ENCODE results near the gene KCTD8.
A peak's percentile ranks its signal among the peaks of the same experiment; 100 is the strongest.

The KCTD8 gene

DNA sequence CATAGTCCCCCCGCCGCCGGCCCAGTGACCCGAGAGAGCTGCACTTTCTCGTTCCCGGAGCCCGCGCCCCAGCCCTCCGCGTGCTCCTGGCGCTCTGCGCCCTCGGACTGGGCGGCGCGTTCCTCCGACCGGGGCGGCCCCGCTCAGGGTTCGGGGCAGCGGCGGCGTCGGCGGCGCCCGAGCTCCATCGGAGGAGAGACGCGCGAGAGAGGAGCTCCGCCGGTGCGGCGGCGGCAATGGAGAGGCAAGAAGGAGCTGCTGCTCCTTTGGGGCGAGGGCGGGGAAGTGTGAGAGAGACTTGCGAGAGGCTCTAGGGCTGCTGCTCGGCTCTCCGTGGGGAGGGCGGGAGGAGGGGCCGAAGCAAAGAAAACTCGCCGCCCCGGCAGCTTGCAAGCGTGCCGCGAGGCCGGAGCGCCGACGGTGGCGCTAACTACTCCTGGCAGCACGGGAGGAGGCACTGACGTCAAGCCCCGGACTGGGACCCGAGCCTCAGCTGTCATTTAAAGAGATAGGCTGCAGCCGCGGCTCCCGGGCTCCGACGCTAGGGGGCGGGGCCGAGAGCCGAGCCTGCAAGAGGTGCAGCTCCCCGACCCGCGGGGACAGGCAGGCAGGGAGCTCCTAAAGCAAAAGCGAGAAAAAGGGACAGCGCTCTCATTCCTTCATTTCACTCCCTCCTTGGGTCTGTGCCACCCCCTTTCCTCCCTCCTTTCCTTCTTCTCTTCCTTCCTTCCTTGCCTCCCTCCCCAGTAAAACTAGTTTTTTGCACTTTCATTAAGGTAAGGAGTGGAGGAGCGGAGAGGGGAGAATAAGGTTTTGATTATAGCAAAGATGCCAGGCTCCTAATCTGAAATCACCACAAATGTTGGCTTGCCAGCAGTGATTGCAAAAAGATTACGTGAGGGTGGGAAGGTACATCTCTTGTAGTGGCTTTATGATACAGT, at the start of gene KCTD8:
Gene KCTD8 (minus strand): TSS at position 289 of the 941 bp plus-strand sequence.
- intact Hi-C loops (cut with DNase I) = loop anchor here (5.0 kb wide), 1 partner anchor 44 kb away; no protein-coding TSS in a partner anchor
- peak; percentile 89 to 99 (median 96) for DNase-seq

DNA sequence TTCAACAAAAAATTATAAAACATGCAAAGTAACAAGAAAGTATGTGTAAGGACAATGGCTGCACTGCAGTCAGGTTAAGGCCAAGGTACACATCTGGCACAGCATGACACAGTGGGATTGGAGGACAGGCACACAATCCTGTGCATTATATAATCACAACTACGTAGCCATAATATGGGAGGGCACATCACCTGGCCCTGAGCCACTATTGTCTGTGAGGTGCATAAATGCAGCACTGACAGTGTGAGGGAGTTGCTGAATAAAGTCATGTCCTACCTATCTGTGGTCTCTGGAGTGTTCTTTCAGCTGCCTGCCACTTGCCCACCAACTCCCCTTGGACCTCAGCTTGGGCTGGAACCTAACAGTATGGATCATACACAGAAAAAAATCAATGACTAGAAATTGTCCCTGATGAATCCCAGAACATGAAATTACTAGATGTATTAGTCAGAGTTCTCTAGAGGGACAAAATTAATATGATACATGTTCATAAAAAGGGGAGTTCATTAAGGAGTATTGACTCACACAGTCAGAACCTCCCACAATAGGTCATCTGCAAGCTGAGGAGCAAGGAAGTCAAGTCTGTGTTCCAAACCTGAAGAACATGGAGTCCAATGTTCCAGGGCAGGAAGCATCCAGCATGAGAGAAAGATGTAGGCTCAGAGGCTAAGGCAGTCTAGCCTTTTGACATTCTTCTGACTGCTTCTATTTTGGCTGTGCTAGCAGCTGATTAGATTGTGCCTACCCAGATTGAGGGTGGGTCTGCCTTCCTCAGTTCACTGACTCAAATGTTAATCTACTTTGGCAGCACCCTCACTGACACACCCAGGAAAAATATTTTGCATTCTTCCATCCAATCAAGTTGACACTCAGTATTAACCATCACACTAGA, 46.4 kb upstream of the KCTD8 start:
- no peak for DNase-seq
- intact Hi-C loops (cut with DNase I) = loop anchor here (5.0 kb wide), 1 partner anchor 48 kb away; the partner anchor contains the start of gene KCTD8

DNA sequence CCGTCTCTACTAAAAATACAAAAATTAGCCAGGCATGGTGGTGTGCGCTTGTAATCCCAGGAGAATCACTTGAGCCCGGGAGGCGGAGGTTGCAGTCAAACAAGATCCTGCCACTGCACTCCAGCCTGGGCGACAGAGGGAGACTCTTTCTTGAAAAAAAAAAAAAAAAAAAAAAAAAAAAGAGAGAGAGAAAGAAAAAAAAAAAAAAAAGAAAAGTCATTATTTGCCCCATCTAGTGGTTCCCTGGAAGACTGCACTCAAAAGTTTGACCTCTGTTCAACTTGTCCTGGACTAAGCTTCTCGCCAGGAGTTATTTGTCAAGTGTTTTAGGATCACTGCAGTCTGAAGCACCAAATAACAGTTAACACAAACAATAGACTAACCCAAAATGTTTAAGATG, 45.3 kb upstream of the KCTD8 start:
- no peak for DNase-seq
- intact Hi-C loops (cut with DNase I) = loop anchor here (5.0 kb wide), 1 partner anchor 47 kb away; the partner anchor contains the start of gene KCTD8

DNA sequence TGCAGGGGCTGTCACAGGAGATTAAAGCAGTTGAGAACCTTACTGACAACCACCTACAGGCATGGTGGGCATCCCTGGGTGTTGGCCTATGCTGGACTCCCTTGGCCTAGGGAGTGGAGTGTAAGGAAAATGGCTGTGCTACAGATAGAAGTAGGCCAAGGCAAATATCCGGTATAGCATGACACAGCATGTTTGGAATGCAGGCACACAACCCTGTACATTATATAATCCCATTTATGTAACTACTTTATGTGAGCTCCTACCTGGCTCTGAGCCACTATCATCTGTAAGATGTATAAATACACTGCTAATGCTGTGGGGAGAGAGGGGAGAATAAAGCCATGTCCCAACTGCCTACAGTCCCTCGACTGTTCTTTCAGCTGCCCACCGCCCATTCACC, 38.7 kb upstream of the KCTD8 start:
- intact Hi-C loops (cut with DNase I) = no loop called here

DNA sequence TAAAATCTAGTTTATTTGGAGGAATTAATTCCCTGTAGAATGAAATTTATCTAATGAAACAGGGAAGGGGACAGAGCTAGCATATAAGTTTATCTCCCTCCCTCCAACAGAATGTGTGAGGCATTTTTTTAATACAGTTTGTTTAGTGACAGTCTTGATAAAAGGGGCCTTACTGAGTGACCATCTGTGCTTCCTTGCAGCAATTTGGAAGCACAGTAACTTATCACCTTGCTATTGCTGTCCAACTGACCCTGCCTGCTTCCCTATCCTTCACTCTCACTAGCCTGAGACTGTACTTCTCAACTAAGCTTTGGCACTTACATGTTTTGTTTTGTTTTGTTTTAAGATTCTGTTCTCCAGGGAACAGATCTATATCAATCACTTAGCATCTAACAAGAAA, 31.1 kb upstream of the KCTD8 start:
- DNase-seq = no peak
- intact Hi-C loops (cut with DNase I) = no loop called here

More for the DNA sequence above, 38.7 kb upstream of the KCTD8 start:
- no peak for DNase-seq

DNA sequence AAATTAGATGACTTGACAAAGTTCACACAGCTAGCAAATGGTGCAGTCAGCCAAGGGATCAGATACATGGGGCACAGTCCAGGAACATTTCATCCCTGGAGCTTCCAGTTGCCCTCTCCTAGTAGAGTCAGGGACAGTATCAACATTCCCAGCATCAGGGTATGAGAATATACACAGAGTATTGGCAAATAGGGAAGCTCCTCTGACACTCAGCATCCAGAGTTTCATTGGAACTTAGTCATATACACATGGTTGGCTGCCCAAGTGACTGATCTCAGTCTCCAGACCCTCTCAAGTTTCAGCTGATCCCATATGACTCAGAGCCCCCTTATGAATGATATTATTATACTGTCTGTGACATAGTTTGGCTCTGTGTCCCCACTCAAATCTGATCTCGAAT, 13.7 kb upstream of the KCTD8 start:
- DNase-seq = no peak
- intact Hi-C loops (cut with DNase I) = no loop called here

DNA sequence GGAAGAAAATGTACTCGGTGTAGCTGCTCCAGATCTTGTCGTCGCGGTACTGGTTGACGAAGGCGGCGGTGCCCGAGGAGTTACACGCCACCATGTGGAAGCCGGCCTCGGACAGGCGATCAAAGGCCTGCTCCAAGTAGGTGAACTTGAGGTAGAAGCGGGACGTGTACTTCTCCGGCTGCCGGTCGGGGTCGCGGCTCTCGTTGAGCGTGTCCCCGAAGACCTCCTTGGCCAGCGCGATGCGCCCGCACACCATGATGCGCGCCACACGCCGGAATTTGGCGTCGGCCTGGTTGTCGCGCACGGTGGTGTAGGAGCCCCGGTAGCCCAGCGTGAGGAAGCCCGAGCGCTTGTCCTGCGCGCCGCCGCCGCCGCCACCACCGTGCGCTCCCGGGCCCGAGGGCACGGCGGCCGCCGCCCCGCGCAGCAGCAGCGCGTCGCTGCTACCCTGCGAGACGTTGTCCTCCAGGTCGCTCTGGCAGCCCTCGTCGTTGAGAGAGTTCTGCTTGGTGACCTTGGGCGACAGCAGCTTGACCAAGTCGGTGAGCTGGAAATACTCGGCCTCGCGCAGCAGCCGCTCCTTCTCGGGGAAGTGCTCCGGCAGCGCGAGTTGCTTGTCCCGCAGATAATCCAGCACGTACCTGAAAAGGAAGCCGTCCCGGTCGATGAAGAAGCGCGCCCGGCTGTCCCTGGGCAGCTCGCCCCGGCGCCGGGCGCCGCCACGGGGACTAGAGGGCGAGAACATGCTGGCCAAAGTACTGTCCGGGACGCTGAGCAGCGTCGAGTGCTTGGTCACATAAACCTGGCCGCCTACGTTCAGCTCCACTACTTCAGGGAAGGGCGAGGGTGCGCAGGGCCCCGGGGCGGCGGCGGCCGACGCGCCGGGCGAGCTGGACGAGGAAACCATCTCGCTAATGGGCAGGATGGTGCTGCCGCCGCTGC, 775 bp downstream of the KCTD8 start:
- intact Hi-C loops (cut with DNase I) = loop anchor here (5.0 kb wide), 1 partner anchor 44 kb away; no protein-coding TSS in a partner anchor
- peak; percentile 41 to 95 (median 66) for DNase-seq

DNA sequence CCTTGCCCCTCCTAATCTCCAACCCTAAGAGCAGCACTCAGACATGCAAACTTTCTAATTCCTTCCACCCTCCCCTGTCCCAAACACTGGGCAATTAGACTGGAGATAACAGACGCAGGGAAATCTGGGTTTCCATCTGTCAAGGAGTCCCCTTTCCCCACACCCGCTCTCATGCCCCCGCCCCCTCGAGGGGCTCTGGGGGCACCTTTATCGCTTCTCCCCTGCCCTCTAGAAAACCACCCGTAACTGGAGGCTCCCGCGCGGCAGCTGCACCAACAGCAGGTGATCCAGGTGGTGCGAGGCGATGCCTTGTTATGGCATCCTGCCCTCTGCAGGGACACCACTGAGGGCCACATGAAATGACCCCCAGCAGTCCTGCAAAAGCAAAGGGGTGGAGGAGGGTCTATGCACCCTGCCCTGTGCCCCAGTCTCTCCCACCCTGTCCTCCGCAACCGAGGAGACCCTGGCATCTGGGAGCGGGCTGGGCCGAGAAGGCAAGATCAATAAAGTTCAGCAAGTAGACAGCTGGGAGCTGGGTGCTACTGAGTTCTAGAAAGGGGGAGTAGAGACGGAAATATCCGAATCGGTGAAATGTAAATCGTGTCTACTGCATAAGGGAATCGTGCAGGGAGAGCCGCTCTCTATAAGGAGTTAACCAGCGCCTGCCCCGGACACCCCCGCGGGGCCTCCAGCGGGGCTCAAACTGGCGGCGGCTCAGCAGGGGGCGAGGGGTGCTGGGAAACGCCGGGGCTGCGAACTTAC, 1.6 kb downstream of the KCTD8 start:
- peak in 6 of 10 donors; percentile 8 to 71 (median 42) for DNase-seq
- intact Hi-C loops (cut with DNase I) = loop anchor here (5.0 kb wide), 1 partner anchor 45 kb away; no protein-coding TSS in a partner anchor

DNA sequence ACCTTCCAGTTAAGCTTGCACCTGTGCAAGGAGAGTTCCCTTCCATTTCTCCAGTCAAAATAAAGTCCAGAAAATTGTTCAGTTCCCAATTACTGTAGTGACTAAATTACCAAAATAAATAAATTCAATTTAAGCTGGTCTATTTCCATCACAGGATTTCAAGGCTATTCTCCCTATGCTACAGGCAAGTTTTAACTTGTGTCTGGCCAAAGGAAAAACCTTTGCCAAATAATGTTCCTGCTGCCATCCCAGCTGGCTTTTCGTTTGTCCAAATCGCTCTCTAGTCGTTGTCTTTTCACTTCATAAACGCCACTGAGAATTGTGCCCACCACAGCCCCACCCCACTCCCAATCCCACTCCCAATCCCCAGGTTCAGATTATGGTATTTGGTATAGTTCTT, 2.4 kb downstream of the KCTD8 start:
- intact Hi-C loops (cut with DNase I) = loop anchor here (5.0 kb wide), 1 partner anchor 46 kb away; no protein-coding TSS in a partner anchor
- peak in 3 of 10 donors; percentile 7 to 21 (median 16) for DNase-seq

DNA sequence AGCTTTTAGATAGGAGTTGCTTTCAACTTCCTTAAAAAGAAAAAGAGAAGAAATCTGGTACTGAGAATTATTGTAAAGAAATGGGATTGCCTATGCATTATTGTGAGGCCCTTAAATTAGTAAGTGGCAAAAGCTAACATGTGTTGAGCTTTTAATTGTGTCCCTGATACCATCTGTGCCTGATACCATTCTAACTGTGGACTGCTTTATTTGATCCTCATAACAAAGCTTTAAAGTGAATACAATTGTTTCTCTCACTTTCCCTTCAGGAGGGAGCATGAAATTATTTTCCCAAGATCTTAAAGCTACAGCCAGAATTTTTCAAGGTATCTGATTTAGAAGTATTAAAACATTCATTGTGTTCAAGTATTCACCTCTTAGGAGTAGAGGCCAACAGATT, 9.9 kb downstream of the KCTD8 start:
- DNase-seq = no peak
- intact Hi-C loops (cut with DNase I) = no loop called here

DNA sequence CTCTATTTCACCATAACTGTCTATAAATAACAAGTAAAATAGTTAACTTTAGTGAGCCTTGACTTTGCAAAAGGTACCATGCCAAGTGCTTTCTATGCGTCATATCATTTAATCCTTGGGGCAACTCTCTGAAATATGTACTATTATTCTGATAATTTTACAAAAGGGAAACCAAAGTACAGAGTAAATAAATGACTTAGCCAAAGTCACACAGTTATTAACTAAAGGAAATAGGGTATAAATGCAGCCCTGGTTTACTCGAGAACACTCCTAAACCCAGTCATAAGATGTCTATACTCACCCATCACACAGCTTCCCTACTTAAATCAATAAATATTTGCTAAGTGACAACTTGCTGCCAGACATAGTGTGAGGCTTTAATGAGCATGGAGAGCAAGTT, 14.4 kb downstream of the KCTD8 start:
- no peak for DNase-seq
- intact Hi-C loops (cut with DNase I) = no loop called here

DNA sequence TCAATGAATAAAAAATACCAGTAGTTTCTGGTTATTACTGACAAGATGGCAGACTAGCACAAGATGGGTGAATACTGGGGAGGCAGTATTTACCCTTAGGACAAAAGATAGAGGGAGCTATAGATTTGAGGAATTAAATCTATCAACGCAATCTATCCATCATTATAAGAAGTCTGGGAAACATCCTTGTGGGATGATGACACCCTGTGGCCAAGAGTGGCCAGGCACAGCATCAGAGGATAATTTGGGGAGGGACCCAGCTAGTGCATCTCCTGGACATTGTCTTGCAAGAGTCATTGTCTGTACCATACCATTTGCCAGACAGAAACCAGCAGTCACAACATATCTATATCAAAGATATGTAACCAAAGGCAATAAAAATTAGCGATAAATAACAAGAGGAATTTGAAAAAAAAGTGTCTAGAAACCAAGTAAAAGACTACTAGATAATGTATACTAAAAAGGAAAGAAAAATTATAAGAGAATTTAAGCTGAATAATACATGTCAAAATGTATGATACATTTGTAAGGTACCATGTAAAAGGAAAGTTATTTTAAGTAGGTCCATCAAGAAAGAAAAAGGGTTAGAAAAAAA, 22.9 kb downstream of the KCTD8 start:
- intact Hi-C loops (cut with DNase I) = loop anchor here (1.0 kb wide), 1 partner anchor 169 kb away; no protein-coding TSS in a partner anchor
- peak in 7 of 10 donors; percentile 21 to 90 (median 56) for DNase-seq

DNA sequence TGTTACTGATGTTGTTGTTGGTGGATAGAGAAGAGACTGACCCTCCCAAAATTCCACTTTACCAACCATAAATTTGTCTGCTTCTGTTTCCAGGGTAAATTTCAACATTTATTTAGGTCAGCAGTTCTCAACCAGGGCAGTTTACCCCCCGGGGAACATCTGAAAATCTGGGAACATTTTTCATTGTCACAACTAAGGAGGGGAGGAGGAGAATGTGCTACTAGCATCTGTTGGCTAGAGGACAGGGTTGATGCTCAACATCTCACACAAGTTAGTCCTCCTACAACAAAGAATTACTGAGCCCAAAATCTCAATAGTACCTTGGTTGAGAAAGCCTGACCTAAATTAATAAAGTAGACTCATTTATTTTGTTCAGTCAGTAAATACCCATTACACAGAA, 25.7 kb downstream of the KCTD8 start:
- no peak for DNase-seq
- intact Hi-C loops (cut with DNase I) = no loop called here

DNA sequence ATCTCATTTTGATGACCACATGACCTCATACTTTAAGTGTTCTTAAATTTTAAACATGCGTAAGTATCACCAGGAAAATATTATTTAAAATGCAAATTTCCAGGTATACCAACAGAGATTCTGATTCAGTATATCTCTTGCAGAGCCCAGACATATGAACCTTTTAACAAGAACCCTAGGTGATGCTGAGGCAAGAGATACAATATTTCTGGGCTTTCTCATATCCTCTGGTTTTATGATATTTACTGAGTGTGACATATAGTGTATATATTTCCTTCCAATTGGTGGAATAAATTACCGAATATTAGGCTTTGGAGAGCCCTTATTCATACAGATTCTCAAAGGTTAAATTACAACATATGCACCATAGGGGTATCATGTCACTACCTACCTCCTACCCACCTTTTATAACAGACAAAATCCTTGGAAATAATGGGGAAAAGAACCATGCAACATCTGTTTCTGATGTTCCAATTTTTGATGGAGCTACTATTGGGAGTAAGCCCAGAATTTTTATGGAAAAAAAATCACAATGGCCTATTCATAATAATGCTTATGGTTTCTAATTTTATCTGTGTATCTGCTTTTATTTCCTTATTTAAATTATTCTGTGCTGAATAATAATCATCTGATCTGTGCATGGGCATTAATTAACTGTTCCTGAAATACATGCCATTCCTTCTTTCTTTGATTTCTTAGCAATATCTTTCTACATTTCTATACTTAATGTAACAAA, 27.1 kb downstream of the KCTD8 start:
- intact Hi-C loops (cut with DNase I) = no loop called here
- DNase-seq = no peak

DNA sequence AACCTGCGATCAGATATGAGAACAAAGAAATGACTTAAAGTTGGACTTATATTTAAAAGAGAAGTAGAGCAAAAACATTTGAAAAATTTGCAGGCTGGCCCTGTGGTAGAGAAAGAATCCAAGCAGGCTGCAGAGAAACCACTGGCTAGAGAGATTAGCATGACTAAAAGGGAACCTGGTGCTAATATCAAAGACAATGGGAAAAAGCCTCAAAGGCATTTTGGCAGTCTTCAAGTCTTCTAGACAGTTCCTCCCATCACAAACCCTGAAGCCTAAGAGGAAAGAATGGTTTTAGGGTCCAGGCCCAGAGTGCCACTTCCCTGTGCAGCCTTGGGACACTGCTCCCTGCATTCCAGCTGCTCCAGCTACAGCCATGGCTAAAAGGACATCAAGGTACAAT, 33.4 kb downstream of the KCTD8 start:
- no peak for DNase-seq
- intact Hi-C loops (cut with DNase I) = no loop called here

DNA sequence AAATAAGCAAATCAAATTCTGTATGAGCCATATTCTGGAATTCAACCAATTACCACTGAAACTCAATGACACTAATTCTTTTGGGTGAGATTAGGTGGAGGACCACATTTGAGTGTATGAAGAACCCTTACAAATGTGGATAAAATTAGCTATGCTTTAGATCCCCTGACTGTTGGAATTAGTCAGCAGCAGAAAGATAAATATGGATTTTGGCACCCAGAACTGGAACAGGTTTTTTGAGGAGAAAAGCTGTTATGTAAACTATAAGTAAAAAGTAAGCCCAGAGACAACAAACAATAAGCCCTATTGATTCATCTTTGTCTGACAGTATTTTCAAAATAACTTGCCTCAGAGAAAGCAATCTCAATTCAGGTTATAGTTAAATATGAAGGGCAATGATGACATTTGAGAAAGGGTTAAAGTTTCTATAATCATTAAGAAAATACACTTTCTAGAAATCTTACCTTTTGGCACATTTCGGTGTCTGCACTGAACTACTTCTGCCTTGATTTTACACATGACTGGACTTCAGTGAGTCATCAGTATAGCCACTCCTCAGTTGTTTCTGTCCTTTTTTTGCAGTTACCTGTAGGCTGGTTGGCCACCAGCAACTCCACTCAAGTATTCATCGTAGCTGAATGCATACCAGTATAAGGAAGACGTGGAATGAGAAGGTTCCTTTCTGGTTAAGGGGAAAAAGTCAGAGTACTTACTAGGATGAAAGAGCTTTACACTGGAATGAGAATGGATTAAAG, 80.0 kb downstream of the KCTD8 start:
- intact Hi-C loops (cut with DNase I) = no loop called here
- no peak for DNase-seq

DNA sequence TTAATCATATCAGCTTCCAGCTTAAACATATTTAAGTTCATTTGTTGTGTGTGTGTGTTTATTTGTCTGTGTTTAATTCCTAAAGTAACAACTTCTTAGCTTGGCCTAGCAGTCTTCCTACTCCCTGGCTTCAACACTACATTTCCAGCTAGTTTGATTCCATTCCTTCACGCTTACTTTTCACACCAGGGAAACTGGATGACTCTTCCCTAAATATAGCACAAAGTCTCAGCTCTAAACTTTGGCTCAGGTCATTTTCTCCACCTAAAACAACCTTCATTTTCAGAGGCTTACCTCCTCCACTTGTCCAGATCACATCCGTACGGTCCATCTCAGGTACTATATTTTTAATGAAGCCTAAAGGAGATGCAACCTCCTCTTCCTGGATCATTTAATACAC, 94.4 kb downstream of the KCTD8 start:
- intact Hi-C loops (cut with DNase I) = no loop called here
- no peak for DNase-seq

Data from posterior cingulate gyrus (tissue), 11 donors.